GM12874 (cell line): ENCODE data around the gene MAP3K10.

ENCODE experiments used
- CTCF ChIP-seq: IDR thresholded peaks from 2 replicates; pipeline ENCODE4 v1.5.1; 2011; ENCODE audit warnings: low read depth, mild to moderate bottlenecking, control low read depth, low read length, moderate library complexity; ENCODE audit not compliant: insufficient read depth

MAP3K10 gene

GRCh38 chr19:40246292-40247073, 55.3 kb downstream of the MAP3K10 start:
- TF ChIP-seq CTCF = no peak

- TF ChIP-seq CTCF = no peak
Measured at GRCh38 chr19:40247178-40247577, 56.0 kb downstream of the MAP3K10 start.

- no peak for TF ChIP-seq CTCF
Measured at GRCh38 chr19:40247735-40248262, 56.6 kb downstream of the MAP3K10 start.

- no peak for TF ChIP-seq CTCF
Measured at GRCh38 chr19:40249201-40249600, 58.0 kb downstream of the MAP3K10 start.

- no peak for TF ChIP-seq CTCF
Measured at GRCh38 chr19:40249781-40250180, 58.6 kb downstream of the MAP3K10 start.

GRCh38 chr19:40251244-40251643, 60.0 kb downstream of the MAP3K10 start:
- TF ChIP-seq CTCF = no peak

- TF ChIP-seq CTCF = no peak
Measured at GRCh38 chr19:40251991-40252390, 60.8 kb downstream of the MAP3K10 start.
